DND-41 (cell line): Measurements from ENCODE around the gene INAFM2.

Source experiments
- ATAC-seq: fragments of 200-7000 bp; cut with Tn5 transposase; 3 replicates; pipeline ENCODE4 v1.9.1; 2021; ENCODE audit warnings: low read depth; ENCODE audit not compliant: insufficient read depth
- DNase-seq: peaks from one replicate; pipeline ENCODE4 v3.0.0-alpha.2; 2020
- H2AFZ ChIP-seq: 2 replicates; pipeline ENCODE4 v1.6.0; 2012; ENCODE audit warnings: low read depth, low read length
- H3K27ac ChIP-seq: 2 replicates; pipeline ENCODE4 v1.5.1; 2012; ENCODE audit warnings: low read length, inconsistent platforms
- H3K27me3 ChIP-seq: fragments of 200-600 bp; sonication (generic); 2 replicates; pipeline ENCODE4 v1.6.0; 2012; ENCODE audit warnings: low read length, mild to moderate bottlenecking, inconsistent platforms; ENCODE audit not compliant: insufficient read depth, poor library complexity
- H3K36me3 ChIP-seq: 2 replicates; pipeline ENCODE4 v1.5.1; 2012; ENCODE audit warnings: low read length, inconsistent platforms; ENCODE audit not compliant: insufficient read depth
- H3K4me1 ChIP-seq: 2 replicates; pipeline ENCODE4 v1.5.1; 2012; ENCODE audit warnings: mild to moderate bottlenecking, low read length; ENCODE audit not compliant: insufficient read depth
- H3K4me2 ChIP-seq: 2 replicates; pipeline ENCODE4 v1.6.0; 2012; ENCODE audit warnings: mild to moderate bottlenecking, moderate library complexity, low read length, inconsistent platforms; ENCODE audit not compliant: insufficient read depth
- H3K4me3 ChIP-seq, 2 experiments: fragments of 200-600 bp in 1 of 2; shearing (Covaris generic) in 1 of 2; 2 replicates each; pipeline ENCODE4 v1.5.1; 2012 to 2016; ENCODE audit warnings: inconsistent platforms in 2 of 2, low read length in 2 of 2, mild to moderate bottlenecking in 2 of 2, low read depth in 1 of 2, moderate library complexity in 1 of 2
- H3K79me2 ChIP-seq: 2 replicates; pipeline ENCODE4 v1.6.0; 2012; ENCODE audit warnings: low read length, inconsistent platforms; ENCODE audit not compliant: insufficient read depth
- H3K9ac ChIP-seq: 2 replicates; pipeline ENCODE4 v1.6.0; 2012; ENCODE audit warnings: low read depth, mild to moderate bottlenecking, inconsistent platforms, low read length, moderate library complexity
- H3K9me3 ChIP-seq: 2 replicates; pipeline ENCODE4 v1.5.1; 2012; ENCODE audit warnings: low read length, moderate library complexity, mild to moderate bottlenecking, inconsistent platforms; ENCODE audit not compliant: insufficient read depth, severe bottlenecking
- H4K20me1 ChIP-seq: 2 replicates; pipeline ENCODE4 v1.6.0; 2012; ENCODE audit warnings: low read length; ENCODE audit not compliant: insufficient read depth
- CTCF ChIP-seq: IDR thresholded peaks from 2 replicates; pipeline ENCODE4 v1.5.1; 2012; ENCODE audit warnings: borderline replicate concordance, low read length, moderate library complexity, mild to moderate bottlenecking; ENCODE audit not compliant: poor library complexity, severe bottlenecking; ENCODE audit errors: extremely low read depth
- EZH2 ChIP-seq: IDR thresholded peaks from 3 replicates; pipeline ENCODE4 v1.6.1; 2012; ENCODE audit warnings: borderline replicate concordance, low read depth, mild to moderate bottlenecking, moderate library complexity, low read length, inconsistent platforms; ENCODE audit not compliant: severe bottlenecking

The INAFM2 gene

GRCh38 chr15:40317580-40317979, 5.9 kb upstream of the INAFM2 start:
- ATAC-seq (no peak), DNase-seq (no peak)
- H3K9me3 ChIP-seq, result no peaks in the 10 kb centered on the region
- no peak overlapping the region for H3K4me2 ChIP-seq
- H3K36me3 ChIP-seq, result no peaks in the 10 kb centered on the region
- H4K20me1 ChIP-seq, result no peaks in the 10 kb centered on the region
- no peak overlapping the region for H3K4me3 ChIP-seq
- TF ChIP-seq EZH2 (no peak), CTCF (no peak)
- no peak overlapping the region for H3K27ac ChIP-seq
- H3K27me3 ChIP-seq, result peaks cover 8% of the 10 kb centered on the region
- H3K9ac ChIP-seq, result no peak overlapping the region
- peaks cover 17% of the 10 kb centered on the region for H3K4me1 ChIP-seq
- no peak overlapping the region for H2AFZ ChIP-seq
- no peaks in the 10 kb centered on the region for H3K79me2 ChIP-seq

- Histone ChIP-seq H3K4me1 (peaks cover 28% of the 10 kb centered on the region), H2AFZ (no peak overlapping the region), H3K27ac (no peak overlapping the region), H3K36me3 (no peaks in the 10 kb centered on the region), H3K4me3 (no peak overlapping the region), H3K9ac (no peak overlapping the region), H3K9me3 (no peaks in the 10 kb centered on the region), H3K79me2 (no peaks in the 10 kb centered on the region), H3K27me3 (peaks cover 5% of the 10 kb centered on the region), H4K20me1 (no peaks in the 10 kb centered on the region), H3K4me2 (no peak overlapping the region)
- ATAC-seq (no peak), DNase-seq (no peak)
- TF ChIP-seq EZH2, result no peak
- TF ChIP-seq CTCF, result no peak
These were observed 3.1 kb upstream of the INAFM2 start for GRCh38 chr15:40320409-40320808.

- Histone ChIP-seq H3K27ac (no peak overlapping the region), H3K36me3 (no peaks in the 10 kb centered on the region), H3K9me3 (no peaks in the 10 kb centered on the region), H3K79me2 (no peaks in the 10 kb centered on the region), H3K9ac (no peak overlapping the region), H3K4me2 (no peak overlapping the region), H3K4me1 (peaks cover 31% of the 10 kb centered on the region), H3K27me3 (peaks cover 4% of the 10 kb centered on the region), H2AFZ (no peak overlapping the region; the same call in 1 of the 2 replicates), H3K4me3 (no peak overlapping the region), H4K20me1 (no peaks in the 10 kb centered on the region)
- TF ChIP-seq EZH2 (no peak), CTCF (peak; percentile 87)
- DNase-seq, result peak; percentile 65
- peak; percentile 45 for ATAC-seq
These were observed 2.5 kb upstream of the INAFM2 start for GRCh38 chr15:40320931-40321371.
